Heart right ventricle (tissue), 16 donors: ENCODE measurements around the gene PPL. TPM values are rescaled to one million over a fixed set of nuclear protein-coding genes. Genes with fewer than 3 reads are reported as not detected.

Experiments used
- ATAC-seq, 8 donors: fragments of 200-7000 bp; cut with Tn5 transposase; one replicate each; pipeline ENCODE4 v1.9.1; 2020; ENCODE audit warnings: mild to moderate bottlenecking in 8 of 8, moderate library complexity in 8 of 8, moderate number of reproducible peaks in 1 of 8
- DNase-seq, 2 donors: peaks; one replicate each; pipeline ENCODE4 v3.0.0-alpha.2; 2020
- H3K27ac ChIP-seq, 10 donors: fragments of 200-600 bp; sonication (generic) in 2 of 10; one replicate each; pipeline versions ENCODE4 v1.5.0 to v1.8.0; 2020 to 2022; ENCODE audit warnings: mild to moderate bottlenecking in 3 of 10
- H3K27me3 ChIP-seq, 7 donors: fragments of 200-600 bp; one replicate each; pipeline ENCODE4 v1.8.0; 2021 to 2022; ENCODE audit warnings: mild to moderate bottlenecking in 2 of 7
- H3K36me3 ChIP-seq, 9 donors: fragments of 200-600 bp; sonication (generic) in 1 of 9; one replicate each; pipeline versions ENCODE4 v1.5.0 to v1.8.0; 2020 to 2022; ENCODE audit warnings: mild to moderate bottlenecking in 2 of 9
- H3K4me1 ChIP-seq, 9 donors: fragments of 200-600 bp; sonication (generic) in 1 of 9; one replicate each; pipeline versions ENCODE4 v1.5.0 to v1.8.0; 2020 to 2022; ENCODE audit warnings: mild to moderate bottlenecking in 4 of 9
- H3K4me3 ChIP-seq, 10 donors: fragments of 200-600 bp; sonication (generic) in 2 of 10; one replicate each; pipeline versions ENCODE4 v1.5.0 to v1.8.0; 2020 to 2022; ENCODE audit warnings: mild to moderate bottlenecking in 7 of 10, moderate library complexity in 2 of 10
- H3K9me3 ChIP-seq, 11 donors: fragments of 200-600 bp in 10 of 11; sonication (generic) in 2 of 11; one replicate each; pipeline versions ENCODE4 v1.5.0 to v1.8.0; 2013 to 2022; ENCODE audit warnings: mild to moderate bottlenecking in 2 of 11, control low read depth in 1 of 11, moderate library complexity in 1 of 11
- WGBS, 2 donors: extraction: QIAGEN DNeasy Blood & Tissue Kit; methylation state at CpG; one replicate each; pipeline ENCODE4 v1.1.7; 2013; ENCODE audit warnings: inconsistent platforms in 1 of 2; 5-methylcytosine and 5-hydroxymethylcytosine counted together
- intact Hi-C, 10 donors: fragments of 100-400 bp; cut with DNase I; formaldehyde crosslinking; loops; one replicate each; pipeline versions ENCODE4 v1.11.1 to v1.14.2; 2022
- polyA plus RNA-seq, 2 donors: library from polyadenylated mRNA; stranded (reverse); fragments of 200-250 nt; gene quantifications; one replicate each; pipeline ENCODE4 v1.2.3, GENCODE V29; 2013
- total RNA-seq, 10 donors: library from RNA; stranded (reverse); fragmentation: NEBNext Ultra II Directional in 3 of 10; extraction: Animal tissue kit (Norgen Biotek cat#: 25700) in 3 of 10; gene quantifications; one replicate each; pipeline versions ENCODE4 v1.2.1 to v1.2.4, GENCODE V29; 2021 to 2023
- TF ChIP-seq, protein P1 (sequence below), 9 donors: fragments of 200-600 bp; sonication (generic) in 2 of 9; IDR thresholded peaks; one replicate each; pipeline versions ENCODE4 v1.5.0 to v1.8.0; 2021 to 2022; ENCODE audit warnings: antibody characterized with exemption in 9 of 9, mild to moderate bottlenecking in 5 of 9, moderate library complexity in 1 of 9
- donor health status: Arrhythmogenic right ventricular cardiomyopathy.
- donor health status: ischemic (EF 13 %, LVEDD 7.1; RV severe dilation, severe dysfunction).
- donor health status: healthy with polysubstance abuse.
- donor health status: DM: no; HTN: yes; CAD: no.
- donor health status: DM: no; HTN: no; CAD: no.
- donor health status: ischemic (EF 25% LVEDD 6.9; RV normal size, moderate dysfunction).
- donor health status: ischemic (EF 25% LVEDD 5.7; RV mildly dilated, moderate dysfunction).
- donor health status: healthy.
- donor health status: DM: yes; HTN: yes; CAD: no.
- donor health status: Ischemic cardiomyopathy.
- donor health status: ischemic (EF 35%, LVEDD 5.7; RV mildly dilated, moderate dysfunction).
- donor health status: nonischemic (EF 11% LVEDD 7.7; RV severe dilation, severe dysfunction).
- donor health status: DM: yes; HTN: yes; CAD: no.
- donor health status: PGD.
- donor health status: ischemic (EF 29% LVEDD 5.4; RV normal size, mild dysfunction).
- donor health status: nonischemic (EF 23%, LVEDD 6.1; RV moderate dilation, normal function).

The PPL gene
- total and polyA plus RNA-seq, 12 donors, result 4.9 to 19.3 (median 7.3) TPM

DNA sequence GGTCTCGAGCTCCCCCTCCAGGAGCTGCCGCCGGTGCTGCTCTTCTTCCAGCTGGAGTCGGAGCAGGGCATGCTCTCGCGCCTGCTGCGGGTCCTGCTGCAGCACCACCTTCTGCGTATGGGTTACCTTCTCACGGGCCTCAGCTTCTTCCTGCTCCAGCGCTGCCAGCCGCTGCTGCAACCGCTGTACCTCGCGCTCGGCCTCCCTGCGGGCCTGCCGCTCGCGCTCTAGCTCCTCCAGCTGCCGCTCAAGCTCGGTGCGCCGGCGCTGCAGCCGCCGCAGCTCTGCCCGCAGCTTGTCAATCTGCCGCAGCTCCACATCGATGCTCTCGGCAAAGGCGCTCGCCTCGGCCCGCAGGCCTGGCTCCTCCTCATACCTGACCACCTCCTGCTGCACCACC is 52.7 kb downstream of the PPL start:
- DNase-seq, result no peak
- intact Hi-C loops, result loop anchor here in 1 of 10 donors (10.0 kb wide), 1 partner anchor 61 kb away; no protein-coding TSS in a partner anchor

GRCh38 chr16:4883501-4883900 is 53.4 kb downstream of the PPL start:
- H3K9me3 ChIP-seq, result no peaks in the 10 kb centered on the region
- H3K36me3 ChIP-seq, result peaks cover 6 to 100% (median 71%) of the 10 kb centered on the region in 9 donors
- ATAC-seq (peak in 1 of 8 donors; percentile 3), DNase-seq (no peak)
- H3K27me3 ChIP-seq, result no peaks in the 10 kb centered on the region
- peak overlapping the region in 5 of 10 donors; percentile 6 to 60 (median 41) for H3K27ac ChIP-seq
- H3K4me1 ChIP-seq, result peaks cover 0 to 25% (median 12%) of the 10 kb centered on the region in 9 donors
- TF ChIP-seq, protein P1, sequence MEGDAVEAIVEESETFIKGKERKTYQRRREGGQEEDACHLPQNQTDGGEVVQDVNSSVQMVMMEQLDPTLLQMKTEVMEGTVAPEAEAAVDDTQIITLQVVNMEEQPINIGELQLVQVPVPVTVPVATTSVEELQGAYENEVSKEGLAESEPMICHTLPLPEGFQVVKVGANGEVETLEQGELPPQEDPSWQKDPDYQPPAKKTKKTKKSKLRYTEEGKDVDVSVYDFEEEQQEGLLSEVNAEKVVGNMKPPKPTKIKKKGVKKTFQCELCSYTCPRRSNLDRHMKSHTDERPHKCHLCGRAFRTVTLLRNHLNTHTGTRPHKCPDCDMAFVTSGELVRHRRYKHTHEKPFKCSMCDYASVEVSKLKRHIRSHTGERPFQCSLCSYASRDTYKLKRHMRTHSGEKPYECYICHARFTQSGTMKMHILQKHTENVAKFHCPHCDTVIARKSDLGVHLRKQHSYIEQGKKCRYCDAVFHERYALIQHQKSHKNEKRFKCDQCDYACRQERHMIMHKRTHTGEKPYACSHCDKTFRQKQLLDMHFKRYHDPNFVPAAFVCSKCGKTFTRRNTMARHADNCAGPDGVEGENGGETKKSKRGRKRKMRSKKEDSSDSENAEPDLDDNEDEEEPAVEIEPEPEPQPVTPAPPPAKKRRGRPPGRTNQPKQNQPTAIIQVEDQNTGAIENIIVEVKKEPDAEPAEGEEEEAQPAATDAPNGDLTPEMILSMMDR (IDR thresholded peaks at IDR 0.05), result no peak
- 94 to 97% methylated on average over 25 of the region's 25 CpGs for WGBS, 2 donors
- no peak overlapping the region for H3K4me3 ChIP-seq
- intact Hi-C loops, result loop anchor here in 1 of 10 donors (10.0 kb wide), 1 partner anchor 61 kb away; no protein-coding TSS in a partner anchor

More for the DNA sequence above, 52.7 kb downstream of the PPL start:
- TF ChIP-seq, protein P1 (IDR thresholded peaks at IDR 0.05), result no peak
- WGBS, 2 donors, result 95 to 98% methylated on average over 32 to 34 of the region's 34 CpGs
- peaks cover 6 to 96% (median 64%) of the 10 kb centered on the region in 9 donors for H3K36me3 ChIP-seq
- H3K27ac ChIP-seq, result no peak overlapping the region
- no peaks in the 10 kb centered on the region for H3K9me3 ChIP-seq
- H3K4me3 ChIP-seq, result no peak overlapping the region
- peaks cover 0 to 25% (median 12%) of the 10 kb centered on the region in 9 donors for H3K4me1 ChIP-seq
- no peak for ATAC-seq
- H3K27me3 ChIP-seq, result no peaks in the 10 kb centered on the region

DNA sequence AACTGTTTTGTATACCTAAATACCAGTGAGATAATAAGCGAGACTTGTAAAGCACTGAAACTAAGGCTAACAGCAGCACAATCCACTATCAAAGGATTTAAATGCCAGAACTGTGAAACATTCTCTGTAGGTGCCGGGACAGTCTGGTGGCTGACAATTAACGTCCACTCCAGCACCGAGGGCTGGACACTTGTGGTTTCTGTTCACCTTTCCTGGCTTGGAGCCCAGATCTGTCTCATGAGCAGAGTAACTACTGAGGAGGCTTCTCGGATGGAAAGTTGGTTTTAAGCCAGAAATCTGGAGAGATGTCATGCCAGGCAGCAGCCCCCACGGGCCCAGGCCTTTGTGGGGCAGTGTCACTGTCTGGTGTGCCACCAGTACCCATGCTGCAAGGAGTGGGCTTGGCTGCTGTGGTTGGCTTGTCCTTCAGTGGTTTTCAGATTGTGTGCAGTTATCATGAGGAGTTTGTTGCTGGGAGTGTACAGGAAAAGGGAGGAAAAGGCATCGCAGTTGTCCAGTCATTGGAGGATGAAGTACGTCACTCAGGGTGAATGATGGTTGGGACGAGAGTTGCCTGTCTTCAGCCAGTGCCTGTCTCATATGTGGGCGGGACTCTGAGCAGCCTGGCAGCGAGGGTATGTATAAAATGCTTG is 54.2 kb downstream of the PPL start:
- H3K9me3 ChIP-seq, result no peaks in the 10 kb centered on the region
- H3K4me1 ChIP-seq, result peaks cover 0 to 25% (median 12%) of the 10 kb centered on the region in 9 donors
- intact Hi-C loops, result loop anchor here in 1 of 10 donors (10.0 kb wide), 1 partner anchor 62 kb away; no protein-coding TSS in a partner anchor
- ATAC-seq (peak; percentile 29 to 86 (median 73)), DNase-seq (peak in 1 of 2 donors; percentile 57)
- H3K36me3 ChIP-seq, result peaks cover 9 to 100% (median 73%) of the 10 kb centered on the region in 9 donors
- no peaks in the 10 kb centered on the region for H3K27me3 ChIP-seq
- H3K27ac ChIP-seq, result peak overlapping the region in 6 of 10 donors; percentile 15 to 60 (median 38)
- TF ChIP-seq, protein P1 (IDR thresholded peaks at IDR 0.05), result no peak
- WGBS, 2 donors, result 47 to 59% methylated on average over 11 of the region's 11 CpGs
- H3K4me3 ChIP-seq, result no peak overlapping the region

DNA sequence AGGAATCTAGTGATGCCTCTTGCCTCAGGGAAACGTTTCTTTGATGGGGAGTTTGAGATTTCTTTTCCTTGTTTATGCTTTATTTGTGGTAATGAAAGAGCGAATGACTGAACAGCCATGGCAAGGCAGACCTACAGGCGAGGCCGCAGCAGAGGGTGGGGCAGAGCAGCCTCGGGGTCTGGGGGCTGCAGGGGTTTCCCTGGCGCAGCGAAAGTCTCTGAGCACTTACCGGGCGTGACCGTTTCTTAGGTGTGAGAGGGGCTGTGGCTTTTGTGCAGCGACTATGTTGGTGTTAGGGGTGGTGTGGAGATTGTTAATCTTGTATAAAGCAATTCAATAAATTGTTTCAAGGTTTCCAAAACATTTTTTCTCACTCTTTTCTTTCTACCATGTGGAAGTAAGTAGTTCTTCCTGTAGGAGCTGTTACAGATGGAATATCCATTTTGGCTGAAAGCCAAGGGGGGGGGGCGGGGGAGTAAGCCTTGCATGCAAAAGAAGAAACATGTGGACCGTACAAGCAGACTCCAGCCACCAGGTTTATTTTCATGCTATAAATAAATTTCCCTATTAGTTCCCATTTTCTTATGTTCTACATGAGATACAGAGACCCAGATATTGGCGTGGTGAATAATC is 54.8 kb downstream of the PPL start:
- H3K27me3 ChIP-seq, result no peaks in the 10 kb centered on the region
- H3K4me3 ChIP-seq, result no peak overlapping the region
- peaks cover 0 to 25% (median 12%) of the 10 kb centered on the region in 9 donors for H3K4me1 ChIP-seq
- no peaks in the 10 kb centered on the region for H3K9me3 ChIP-seq
- H3K27ac ChIP-seq, result peak overlapping the region in 5 of 10 donors; percentile 15 to 60 (median 41)
- intact Hi-C loops, result loop anchor here in 1 of 10 donors (10.0 kb wide), 1 partner anchor 63 kb away; no protein-coding TSS in a partner anchor
- DNase-seq (peak in 1 of 2 donors; percentile 27), ATAC-seq (peak in 1 of 8 donors; percentile 31)
- H3K36me3 ChIP-seq, result peaks cover 13 to 100% (median 74%) of the 10 kb centered on the region in 9 donors
- TF ChIP-seq, protein P1 (IDR thresholded peaks at IDR 0.05), result no peak
- WGBS, 2 donors, result 63 to 68% methylated on average over 14 of the region's 14 CpGs
